NCI-H2171 (cell line): ENCODE results near the gene ZNF12.
"Not testable (repeated sequence)": the region's sequence is repeated elsewhere in the genome, so short reads cannot be mapped to it uniquely, and the experiment has no call there.

Source experiments
- DNase-seq: peaks from one replicate; lab custom pipeline; 2025; lab: John Stamatoyannopoulos, UW

The ZNF12 gene

DNA sequence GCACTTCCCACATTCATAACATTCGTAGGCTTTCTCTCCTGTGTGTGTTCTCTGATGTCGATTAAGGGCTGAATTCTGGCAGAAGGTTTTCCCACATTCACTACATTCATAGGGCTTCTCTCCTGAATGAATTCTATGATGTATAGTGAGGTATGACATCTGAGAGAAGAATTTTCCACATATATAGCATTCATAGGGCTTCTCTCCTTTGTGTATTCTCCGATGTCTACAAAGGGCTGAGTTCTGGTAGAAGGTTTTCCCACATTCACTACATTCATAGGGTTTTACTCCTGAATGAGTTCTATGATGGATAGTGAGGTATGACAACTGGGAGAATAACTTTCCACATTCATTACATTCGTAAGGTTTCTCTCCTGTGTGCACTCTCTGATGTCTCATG is 15.6 kb downstream of the ZNF12 start:
- DNase-seq = no peak

DNA sequence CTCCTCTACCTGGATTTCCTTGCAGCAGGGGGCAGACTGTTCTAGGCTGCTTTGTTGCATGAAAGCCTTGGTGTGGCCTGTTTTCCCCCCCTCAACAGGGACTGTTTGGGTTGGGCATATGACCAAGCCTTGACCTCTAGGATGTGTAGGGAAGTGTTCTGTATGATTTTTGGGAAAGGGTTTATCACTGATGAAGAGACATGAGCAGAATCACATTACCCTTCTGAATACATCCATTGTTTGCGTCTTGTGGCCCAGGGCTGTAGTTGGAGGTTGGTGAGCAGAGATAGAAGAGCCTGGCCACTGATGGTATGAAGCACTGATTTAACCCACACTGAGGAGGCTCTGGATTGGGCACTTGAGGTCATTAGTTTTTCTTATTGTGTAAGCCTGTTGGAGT is 26.6 kb downstream of the ZNF12 start:
- no peak for DNase-seq

DNA sequence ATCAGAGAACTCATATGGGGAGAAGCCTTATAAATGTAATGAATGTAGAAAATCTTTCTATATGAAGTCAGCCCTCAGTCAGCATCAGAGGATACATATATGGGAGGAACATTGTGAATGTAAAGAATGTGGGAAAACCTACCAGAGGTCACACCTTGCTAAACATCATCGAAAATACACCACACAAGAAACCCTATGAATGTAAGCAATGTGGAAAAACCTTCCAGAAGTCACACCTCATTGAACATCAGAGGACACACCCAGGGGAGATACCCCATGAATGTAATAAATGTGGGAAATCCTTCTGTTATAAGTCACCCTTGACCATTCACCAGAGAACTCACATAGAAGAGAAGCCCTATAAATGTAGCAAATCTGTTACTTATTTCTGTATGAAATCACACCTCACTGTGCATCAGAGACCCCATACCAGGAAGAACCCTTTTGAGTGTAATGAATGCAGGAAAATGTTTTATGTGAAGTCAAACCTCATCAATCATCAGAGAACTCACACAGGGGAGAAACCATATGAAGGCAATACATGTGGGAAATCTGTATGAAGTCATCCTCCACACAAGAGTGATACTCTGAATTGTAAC is 30.8 kb downstream of the ZNF12 start:
- DNase-seq = no peak

DNA sequence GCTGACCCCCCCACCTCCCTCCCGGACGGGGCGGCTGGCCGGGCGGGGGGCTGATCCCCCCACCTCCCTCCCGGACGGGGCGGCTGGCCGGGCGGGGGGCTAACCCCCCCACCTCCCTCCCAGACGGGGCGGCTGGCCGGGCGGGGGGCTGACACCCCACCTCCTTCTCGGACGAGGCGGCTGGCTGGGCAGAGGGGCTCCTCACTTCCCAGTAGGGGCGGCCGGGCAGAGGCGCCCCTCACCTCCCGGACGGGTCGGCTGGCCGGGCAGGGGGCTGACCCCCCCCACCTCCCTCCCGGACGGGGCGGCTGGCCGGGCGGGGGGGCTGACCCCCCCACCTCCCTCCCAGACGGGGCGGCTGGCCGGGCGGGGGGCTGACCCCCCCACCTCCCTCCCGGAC is 35.9 kb downstream of the ZNF12 start:
- DNase-seq = not testable (repeated sequence)

DNA sequence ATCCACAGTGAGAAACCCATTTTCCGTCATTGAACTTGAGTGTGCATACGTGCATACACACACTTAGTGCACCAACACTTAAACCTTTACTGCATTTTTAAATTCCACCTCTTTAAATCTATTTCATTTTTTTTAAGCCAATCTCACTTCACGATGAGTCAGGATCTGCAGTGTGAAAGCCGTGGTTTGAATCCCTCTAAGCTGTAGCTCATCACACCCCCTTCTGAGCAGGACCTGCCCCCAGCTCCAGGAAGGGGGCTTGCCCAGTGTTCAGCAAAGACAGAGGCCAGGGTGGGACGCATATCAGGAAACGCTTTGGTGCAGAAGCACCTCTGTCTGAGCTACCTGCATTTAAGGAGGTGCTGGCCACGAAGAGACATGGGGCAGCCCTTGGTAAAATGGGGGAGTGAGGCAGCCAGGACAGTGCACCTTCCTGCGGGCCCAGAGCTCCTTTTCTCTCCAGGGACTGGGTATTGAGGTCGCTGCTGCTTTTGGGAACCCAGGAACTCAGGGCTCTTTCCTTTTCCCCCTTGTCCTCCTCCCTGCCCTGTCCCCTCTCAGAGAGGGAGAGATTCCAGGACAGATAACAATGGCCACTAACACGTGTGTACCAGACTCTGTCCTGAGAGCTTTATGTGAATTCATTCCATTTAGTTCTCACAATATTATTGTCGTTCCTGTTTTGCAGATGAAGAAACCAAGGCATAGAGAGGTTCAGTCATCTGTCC is 48.0 kb downstream of the ZNF12 start:
- no peak for DNase-seq

DNA sequence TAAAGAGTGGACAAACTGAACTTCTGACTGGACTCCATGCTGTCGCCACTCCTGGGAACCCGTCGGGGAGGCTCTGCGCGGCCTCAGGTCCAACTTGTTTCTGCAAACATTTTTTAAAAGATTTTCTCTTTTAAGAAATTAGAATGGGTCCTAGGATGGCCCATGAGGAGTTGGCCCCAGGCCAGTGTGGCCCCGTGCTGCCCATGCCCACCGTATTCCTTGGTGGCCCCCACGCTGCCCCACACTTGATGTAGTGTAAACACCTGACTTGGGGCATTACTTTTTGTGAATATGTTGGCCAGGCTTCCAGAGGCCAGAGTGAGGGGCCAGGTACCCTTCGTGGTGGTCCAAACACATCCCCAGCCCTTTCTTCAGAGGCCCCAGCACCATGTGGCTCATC is 50.3 kb downstream of the ZNF12 start:
- DNase-seq = no peak

DNA sequence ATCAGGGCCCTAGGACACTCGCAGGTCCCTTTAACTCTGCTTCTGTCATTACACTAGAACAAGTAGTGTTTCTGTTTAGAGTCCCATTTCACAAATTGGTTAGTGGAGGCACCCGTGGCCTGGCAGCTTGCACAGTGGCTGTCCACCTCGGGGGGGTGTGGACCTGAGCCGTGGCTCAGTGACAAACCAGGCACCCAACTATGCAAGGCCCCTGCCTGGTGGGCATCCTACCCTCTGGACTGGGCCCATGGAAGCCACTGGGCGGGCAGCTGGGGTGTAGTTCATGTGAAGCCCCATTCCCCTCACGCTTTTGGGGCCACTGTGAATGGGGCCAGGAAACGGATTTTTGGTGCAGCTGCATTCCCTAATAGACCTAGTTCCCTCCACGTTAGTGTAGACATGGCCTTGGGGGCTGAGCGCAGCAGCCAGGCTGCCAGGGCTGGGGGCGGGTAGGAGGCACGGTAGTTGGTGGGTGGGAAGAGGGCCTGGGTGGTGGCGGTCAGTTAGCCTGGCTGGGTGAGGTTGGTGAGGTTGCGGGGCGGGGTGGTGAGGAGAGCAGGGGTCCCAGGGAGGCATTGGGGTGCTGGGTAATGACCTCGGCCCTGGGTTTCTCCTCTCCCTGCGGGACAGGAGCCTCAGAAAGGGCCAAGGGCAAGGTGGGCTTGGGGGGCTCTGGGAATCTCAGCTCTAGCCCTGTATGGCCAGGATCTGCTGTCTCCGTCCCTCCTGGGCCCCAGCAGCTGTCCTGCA is 50.9 kb downstream of the ZNF12 start:
- DNase-seq = no peak

DNA sequence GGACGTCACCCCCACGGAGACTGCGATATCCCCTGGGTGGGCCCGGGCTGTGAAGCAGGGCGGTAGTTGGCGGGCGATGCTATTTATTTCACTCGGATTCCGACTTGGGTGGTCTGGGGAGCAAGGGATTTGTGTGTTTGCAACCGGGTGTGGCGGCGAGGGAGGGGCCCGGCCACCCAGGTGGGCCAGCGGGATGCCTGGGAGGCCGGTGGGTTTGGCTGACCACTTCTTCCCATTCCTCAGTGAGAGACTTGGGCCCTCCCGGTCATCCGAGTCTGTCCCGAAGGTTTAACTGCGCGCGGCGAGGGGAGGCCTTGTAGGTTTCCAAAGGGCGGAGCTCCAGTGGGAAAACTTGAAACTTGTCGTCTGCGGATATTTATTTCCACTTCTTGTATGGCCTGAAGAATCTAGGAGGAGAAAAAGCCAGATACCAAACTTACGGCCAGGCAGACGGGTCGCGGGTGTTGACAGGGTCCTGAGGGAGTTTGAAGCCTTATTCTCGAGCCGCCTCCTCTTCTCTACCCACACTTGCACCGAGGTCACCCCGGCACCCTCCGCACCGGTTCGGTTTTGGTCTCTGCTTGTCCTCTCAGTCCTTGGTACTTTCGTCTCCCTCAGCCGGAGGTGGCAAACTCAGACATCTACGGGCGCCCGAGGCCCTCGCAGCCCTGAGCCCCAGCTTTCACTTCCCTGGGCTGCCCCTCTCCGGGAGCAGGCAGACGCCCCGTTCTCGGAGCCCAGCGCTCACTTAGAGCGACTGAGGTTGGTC is 51.7 kb downstream of the ZNF12 start:
- DNase-seq = no peak

DNA sequence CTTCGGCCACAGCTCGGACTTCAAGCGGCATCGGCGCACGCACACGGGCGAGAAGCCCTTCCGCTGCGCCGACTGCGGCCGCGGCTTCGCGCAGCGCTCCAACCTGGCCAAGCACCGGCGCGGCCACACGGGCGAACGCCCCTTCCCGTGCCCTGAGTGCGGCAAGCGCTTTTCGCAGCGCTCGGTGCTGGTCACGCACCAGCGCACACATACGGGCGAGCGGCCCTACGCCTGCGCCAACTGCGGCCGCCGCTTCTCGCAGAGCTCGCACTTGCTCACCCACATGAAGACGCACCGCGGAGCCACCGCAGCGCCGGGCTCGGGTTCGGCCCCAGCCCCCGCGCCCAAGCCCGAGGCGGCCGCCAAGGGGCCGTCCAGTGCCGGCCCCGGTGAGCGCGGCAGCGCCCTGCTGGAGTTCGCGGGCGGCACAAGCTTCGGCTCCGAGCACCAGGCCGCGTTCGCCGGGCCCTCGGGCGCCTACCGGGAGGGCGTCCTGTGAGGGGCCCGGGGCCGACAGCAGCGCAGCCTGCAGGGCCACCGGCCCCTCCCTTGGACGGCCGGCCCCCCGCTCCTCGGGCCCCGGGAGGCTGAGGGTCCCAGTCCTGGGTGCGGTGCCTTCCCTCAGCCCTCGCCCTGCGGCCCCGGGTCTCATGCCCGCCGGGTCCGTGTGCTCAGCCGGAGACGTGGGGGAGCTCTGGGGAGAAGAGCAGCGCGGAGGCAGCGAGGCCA is 52.5 kb downstream of the ZNF12 start:
- DNase-seq = no peak

DNA sequence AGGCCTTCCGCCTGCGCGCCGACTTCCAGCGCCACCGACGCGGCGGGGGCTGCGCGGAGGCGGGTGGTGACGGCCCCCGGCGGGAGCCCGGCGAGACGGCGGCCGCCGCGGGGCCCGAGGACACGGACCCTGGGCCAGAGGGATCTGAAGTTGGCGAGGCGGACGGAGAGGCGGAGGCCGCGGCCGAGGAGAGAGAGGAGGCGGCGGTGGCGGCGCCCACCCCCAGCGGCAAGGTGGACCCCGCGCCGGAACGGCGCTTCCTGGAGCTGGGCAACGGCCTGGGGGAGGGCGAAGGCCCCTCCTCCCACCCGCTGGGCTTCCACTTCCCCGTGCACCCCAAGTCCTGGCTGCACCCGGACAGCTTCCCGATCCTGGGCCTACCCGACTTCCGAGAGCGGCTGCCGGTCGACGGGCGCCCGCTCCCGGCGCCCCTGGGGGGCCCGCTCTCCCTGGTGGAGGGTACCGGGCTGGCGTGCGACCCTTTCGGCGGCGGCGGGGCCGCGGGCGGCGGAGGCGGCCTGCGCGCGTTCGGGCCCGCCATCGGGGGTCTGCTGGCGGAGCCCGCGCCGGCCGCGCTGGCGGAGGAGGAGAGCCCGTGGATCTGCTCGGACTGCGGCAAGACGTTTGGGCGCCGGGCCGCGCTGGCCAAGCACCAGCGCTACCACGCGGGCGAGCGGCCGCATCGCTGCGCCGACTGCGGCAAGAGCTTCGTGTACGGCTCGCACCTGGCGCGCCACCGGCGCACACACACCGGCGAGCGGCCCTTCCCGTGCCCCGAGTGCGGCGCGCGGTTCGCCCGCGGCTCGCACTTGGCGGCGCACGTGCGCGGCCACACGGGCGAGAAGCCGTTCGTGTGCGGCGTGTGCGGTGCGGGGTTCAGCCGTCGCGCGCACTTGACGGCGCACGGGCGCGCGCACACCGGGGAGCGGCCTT is 53.4 kb downstream of the ZNF12 start:
- no peak for DNase-seq

DNA sequence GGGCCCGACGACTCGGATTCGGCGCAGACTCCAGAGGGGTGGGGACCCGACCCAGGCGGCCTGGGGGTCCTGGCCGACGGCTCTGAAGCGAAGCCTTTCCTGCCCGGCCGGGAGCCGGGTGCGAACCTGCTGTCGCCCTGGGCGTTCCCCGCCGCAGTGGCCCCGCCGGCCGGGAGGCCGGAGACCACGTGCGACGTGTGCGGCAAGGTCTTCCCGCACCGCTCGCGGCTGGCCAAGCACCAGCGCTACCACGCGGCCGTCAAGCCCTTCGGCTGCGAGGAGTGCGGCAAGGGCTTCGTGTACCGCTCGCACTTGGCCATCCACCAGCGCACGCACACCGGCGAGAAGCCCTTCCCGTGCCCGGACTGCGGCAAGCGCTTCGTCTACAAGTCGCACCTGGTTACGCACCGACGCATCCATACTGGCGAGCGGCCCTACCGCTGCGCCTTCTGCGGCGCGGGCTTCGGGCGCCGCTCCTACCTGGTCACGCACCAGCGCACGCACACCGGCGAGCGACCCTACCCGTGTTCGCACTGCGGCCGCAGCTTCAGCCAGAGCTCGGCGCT is 54.2 kb downstream of the ZNF12 start:
- DNase-seq = no peak

DNA sequence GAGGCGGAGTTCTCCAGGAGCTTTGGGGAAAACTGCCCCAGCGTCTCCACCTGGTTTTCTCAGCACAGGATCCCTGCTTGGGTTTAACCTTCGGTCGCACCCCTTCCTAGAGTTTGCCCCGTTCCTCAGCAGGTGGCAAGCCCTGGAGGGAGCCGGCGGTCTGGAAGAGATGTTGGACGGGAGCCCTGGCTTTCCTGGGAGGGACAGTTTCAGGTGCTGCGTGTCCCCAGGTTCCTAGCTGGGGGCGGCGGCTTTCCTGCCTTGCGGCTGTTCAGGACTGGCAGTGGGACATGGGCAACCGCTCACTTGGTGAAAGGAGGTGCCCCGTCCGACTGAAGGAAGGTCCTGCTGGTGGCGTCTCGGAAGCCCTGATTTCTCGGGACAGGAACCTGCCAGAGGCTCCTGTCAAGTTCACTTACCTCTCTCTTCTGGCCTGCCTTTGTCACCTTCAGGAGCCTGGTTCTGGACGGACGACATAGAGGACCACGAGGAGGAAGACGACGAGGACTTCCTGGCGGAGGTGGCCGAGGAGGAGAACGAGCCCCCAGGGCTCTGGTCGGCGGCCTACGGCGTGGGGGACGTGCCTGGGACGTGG is 54.8 kb downstream of the ZNF12 start:
- no peak for DNase-seq

DNA sequence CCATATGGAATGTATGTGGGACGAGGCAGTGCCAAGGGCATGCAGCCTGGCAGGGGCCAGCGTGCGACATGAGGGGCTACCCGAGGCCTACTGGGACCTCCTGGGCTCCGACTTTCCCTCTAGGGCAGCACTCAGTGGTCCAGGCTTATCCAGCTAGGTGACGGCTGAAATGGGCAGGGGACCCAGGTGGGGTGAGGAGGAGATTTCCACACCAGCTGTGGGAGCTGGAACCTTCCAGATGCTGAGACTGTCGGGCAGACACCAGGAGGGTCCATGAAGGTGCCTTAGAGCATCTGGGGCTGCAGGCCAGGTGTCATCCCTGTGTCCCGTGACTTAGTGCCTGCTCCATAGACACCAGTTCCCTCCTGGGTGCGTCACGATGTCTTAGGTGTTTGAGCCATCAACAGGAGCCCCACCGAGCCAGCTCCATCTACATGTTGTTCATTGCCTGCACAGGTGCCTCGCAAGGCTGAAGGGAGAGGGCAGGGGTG is 56.2 kb downstream of the ZNF12 start:
- DNase-seq = no peak

DNA sequence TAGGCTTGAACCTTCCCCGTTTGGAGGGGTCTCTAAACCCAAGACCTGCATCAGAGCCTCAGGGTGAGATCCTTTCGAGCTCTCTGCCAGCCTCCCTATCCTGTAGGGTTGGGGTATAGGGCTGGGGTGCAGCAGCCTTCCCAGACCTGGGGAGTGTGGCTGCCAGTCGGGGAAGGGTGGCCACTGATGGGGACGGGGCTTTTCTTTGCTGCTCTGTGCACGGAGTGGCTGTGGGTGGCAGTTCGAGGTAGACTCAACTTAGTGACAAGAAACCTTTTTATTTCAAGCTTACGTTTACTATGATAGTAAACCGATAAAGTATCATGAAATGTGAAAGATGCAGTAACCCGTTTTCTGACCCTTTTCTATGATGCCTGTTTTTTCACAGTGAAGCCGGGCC is 56.7 kb downstream of the ZNF12 start:
- DNase-seq = no peak

DNA sequence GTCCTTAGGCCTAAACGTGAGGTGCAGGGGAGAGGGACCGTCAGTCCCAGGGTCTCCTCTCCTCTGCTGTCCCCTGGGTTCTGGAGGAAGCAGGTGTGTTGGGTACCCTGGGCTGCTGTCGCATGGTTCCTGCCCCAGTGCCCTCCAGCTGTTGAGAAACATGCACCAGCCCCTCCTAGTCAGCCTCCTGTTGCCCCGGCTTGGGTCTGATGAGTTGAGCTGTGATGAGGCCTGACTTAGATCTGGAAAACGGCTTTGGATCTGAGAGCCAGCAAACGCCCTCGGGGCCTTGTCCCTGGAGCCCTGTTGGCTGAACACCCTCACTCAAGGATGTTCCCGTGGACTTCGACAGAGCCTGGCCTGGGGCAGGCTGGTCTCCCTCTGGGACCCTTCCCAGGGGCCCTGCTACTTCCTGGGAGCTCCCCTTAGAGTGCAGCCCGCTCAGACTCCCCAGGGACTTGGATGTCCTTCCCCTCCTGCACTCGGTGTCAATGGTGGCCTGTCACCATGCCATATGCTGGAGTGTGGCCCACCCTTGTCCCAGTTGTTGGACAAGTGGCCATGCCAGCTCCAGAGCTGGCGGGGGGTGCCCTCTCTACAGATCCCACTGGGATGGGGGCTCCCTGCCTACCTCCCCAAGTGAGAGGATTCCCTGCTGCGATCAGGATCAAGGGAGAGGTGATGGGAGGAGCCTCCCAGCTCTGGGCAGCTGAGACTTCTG is 57.3 kb downstream of the ZNF12 start:
- no peak for DNase-seq

DNA sequence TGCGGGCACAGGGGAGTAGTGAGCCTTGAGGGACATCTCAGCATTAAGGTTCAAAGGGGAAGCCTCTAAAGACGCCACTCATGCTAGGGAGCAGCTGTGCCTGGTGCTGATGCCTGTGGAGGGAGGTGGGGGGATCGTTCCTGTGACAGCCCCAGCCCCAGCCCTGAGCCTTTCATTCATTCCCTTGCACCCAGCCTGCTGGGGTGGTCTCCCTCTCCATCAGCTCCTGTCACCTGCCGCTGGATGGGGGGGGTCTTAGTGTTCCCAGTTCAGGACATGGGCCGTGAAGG is 58.0 kb downstream of the ZNF12 start:
- DNase-seq = no peak

DNA sequence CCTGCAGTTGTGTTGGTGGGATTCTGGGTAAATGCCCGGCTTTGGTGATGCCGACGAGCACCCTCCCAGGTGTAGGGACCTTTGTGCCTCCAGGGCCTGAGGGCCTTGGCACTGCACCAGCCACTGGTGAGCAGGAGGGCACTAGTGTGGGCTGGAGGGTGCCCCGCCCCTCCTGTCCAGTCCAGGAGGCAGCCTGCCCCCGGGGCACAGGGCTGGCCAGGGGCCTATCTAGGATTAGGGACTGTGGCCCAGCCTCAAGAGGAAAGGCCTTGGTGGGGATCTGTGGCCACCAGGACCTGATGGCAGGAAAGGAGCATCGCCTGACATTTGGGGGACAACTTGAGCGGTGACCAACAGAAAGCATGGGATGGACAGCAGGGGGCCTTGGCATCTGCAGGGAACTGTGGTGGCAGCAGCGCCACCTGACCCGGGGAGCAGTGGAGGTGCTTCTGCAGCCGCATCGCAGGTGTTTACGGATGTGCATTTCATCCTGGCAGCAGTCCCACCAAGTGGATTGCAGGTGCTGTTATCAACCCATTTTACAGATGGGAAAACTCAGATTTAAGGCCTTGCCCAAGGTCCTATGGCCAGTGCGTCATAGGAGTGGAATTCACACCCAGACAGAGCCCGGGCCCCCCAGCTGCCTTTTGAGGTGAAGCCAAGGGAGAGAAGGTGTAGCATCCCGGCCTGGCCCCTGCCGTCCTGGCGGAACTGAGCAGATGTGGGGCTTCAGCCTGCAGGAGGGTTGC is 58.5 kb downstream of the ZNF12 start:
- DNase-seq = no peak

DNA sequence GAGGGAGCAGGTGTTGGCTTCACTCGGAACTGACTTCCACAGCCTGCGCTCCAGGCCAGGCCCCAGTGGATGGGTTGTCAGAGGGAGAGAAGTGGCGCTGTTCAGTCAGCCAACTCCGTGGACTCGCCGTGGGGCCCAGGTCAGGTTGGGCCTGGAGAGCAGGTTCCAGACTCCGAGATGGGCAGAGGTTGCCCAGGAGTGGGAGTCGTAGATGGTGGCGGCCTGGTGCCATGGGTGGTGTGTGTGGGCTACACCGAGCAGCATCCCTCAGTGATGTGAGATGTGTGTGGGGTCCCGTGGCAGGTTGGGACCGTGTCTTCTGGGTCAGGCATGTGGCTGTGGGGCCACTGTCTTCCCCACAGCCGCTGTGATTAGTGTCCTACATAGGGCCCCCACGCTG is 59.2 kb downstream of the ZNF12 start:
- no peak for DNase-seq

DNA sequence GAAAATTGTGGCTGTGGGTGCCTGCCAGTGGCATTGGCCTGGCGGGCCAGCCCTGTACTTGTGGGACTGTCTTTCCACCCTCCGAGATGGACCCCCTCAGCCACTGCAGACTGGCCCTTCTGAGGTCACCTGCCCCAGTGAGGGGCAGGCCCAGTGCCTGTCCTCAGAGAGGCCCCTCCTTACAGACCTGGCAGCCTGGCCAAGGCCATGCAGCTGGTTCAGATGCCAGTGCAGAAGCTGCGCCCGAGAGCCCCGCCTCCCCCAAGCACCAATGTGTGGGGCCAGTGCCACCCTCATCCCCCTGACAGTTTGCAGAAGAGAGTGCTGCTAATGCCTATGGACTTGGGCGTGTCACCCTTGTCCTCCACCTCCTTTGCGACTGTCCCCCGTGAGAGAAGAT is 59.7 kb downstream of the ZNF12 start:
- no peak for DNase-seq
